HEK293 (cell line): Measurements from ENCODE around the gene PDE4A.

Source experiments
- CTCF ChIA-PET: fragments of 350-600 bp; formaldehyde crosslinking; extraction: SDS; loops from one replicate; lab custom pipeline; 2021; ENCODE audit warnings: antibody characterized with exemption; lab: Yijun Ruan, JAX
- POLR2A ChIA-PET: fragments of 300-600 bp; formaldehyde crosslinking; extraction: SDS; loops from one replicate; lab custom pipeline; 2020; ENCODE audit warnings: antibody characterized with exemption, inconsistent platforms; lab: Yijun Ruan, JAX
- H3K27ac ChIP-seq: fragments of 200-500 bp; sonication (Bioruptor generic); 2 replicates; pipeline ENCODE4 v1.5.1; 2014; ENCODE audit warnings: low read depth, low read length, control low read depth, inconsistent platforms; ENCODE audit errors: extremely low read depth
- H3K36me3 ChIP-seq, 2 experiments: fragments of 200-500 bp in 1 of 2; sonication (Bioruptor generic) in 1 of 2; 1 replicate in 1 of 2; 2 replicates in 1 of 2; pipeline ENCODE4 v1.5.1; 2014 to 2017; ENCODE audit warnings: inconsistent platforms in 2 of 2, low read length in 2 of 2; ENCODE audit not compliant: control insufficient read depth in 2 of 2, insufficient read depth in 1 of 2
- H3K4me1 ChIP-seq: fragments of 200-500 bp; sonication (Bioruptor generic); 2 replicates; pipeline ENCODE4 v1.5.1; 2014; ENCODE audit warnings: mild to moderate bottlenecking, low read length, inconsistent platforms; ENCODE audit not compliant: control insufficient read depth, insufficient read depth
- H3K4me3 ChIP-seq: 2 replicates; pipeline ENCODE4 v1.5.1; 2011; ENCODE audit warnings: low read depth, mild to moderate bottlenecking, control low read depth, low read length, moderate library complexity
- H3K9me3 ChIP-seq: fragments of 200-500 bp; sonication (Bioruptor generic); 2 replicates; pipeline ENCODE4 v1.5.1; 2014; ENCODE audit warnings: low read depth, low read length, inconsistent platforms; ENCODE audit not compliant: control insufficient read depth, insufficient read depth
- GLIS2 ChIP-seq: fragments of 450-650 bp; formaldehyde crosslinking; IDR thresholded peaks from 2 replicates; pipeline ENCODE4 v1.5.1; 2016; ENCODE audit warnings: missing biosample characterization, missing genetic modification characterization
- KLF1 ChIP-seq: fragments of 450-650 bp; formaldehyde crosslinking; IDR thresholded peaks from 2 replicates; pipeline ENCODE4 v1.5.1; 2016; ENCODE audit warnings: missing biosample characterization, missing genetic modification characterization
- KLF9 ChIP-seq: fragments of 450-650 bp; formaldehyde crosslinking; IDR thresholded peaks from 2 replicates; pipeline ENCODE4 v1.5.1; 2016; ENCODE audit warnings: missing biosample characterization, missing genetic modification characterization, low read depth
- SCRT2 ChIP-seq: fragments of 450-650 bp; formaldehyde crosslinking; IDR thresholded peaks from 2 replicates; pipeline ENCODE4 v1.5.1; 2016; ENCODE audit warnings: missing biosample characterization, missing genetic modification characterization
- TRIM28 ChIP-seq: IDR thresholded peaks from 2 replicates; pipeline ENCODE4 v1.6.1; 2011; ENCODE audit warnings: low read length, control low read depth, borderline replicate concordance
- ZBTB48 ChIP-seq: fragments of 450-650 bp; formaldehyde crosslinking; IDR thresholded peaks from 2 replicates; pipeline ENCODE4 v1.5.1; 2016; ENCODE audit warnings: missing biosample characterization, missing genetic modification characterization
- ZBTB7A ChIP-seq: fragments of 450-650 bp; formaldehyde crosslinking; IDR thresholded peaks from 2 replicates; pipeline ENCODE4 v1.5.1; 2016; ENCODE audit warnings: low read depth, missing biosample characterization, missing genetic modification characterization
- ZFP3 ChIP-seq: fragments of 450-650 bp; formaldehyde crosslinking; IDR thresholded peaks from 2 replicates; pipeline ENCODE4 v1.5.1; 2016; ENCODE audit warnings: low read depth, missing biosample characterization, missing genetic modification characterization
- ZFP41 ChIP-seq: fragments of 450-650 bp; formaldehyde crosslinking; IDR thresholded peaks from 2 replicates; pipeline ENCODE4 v1.5.1; 2016; ENCODE audit warnings: missing biosample characterization, missing genetic modification characterization, borderline replicate concordance
- ZNF112 ChIP-seq: fragments of 450-650 bp; formaldehyde crosslinking; IDR thresholded peaks from 2 replicates; pipeline ENCODE4 v1.5.0; 2017; ENCODE audit warnings: missing biosample characterization, missing genetic modification characterization
- ZNF175 ChIP-seq: fragments of 450-650 bp; formaldehyde crosslinking; IDR thresholded peaks from 2 replicates; pipeline ENCODE4 v1.5.1; 2016; ENCODE audit warnings: missing biosample characterization, missing genetic modification characterization
- ZNF24 ChIP-seq: fragments of 450-650 bp; formaldehyde crosslinking; IDR thresholded peaks from 2 replicates; pipeline ENCODE4 v1.5.1; 2016; ENCODE audit warnings: missing biosample characterization, missing genetic modification characterization
- ZNF302 ChIP-seq: fragments of 450-650 bp; formaldehyde crosslinking; IDR thresholded peaks from 2 replicates; pipeline ENCODE4 v1.5.1; 2016; ENCODE audit warnings: missing biosample characterization, missing genetic modification characterization, low read depth
- ZNF324 ChIP-seq: fragments of 450-650 bp; formaldehyde crosslinking; IDR thresholded peaks from 2 replicates; pipeline ENCODE4 v1.5.1; 2016; ENCODE audit warnings: missing biosample characterization, missing genetic modification characterization
- ZNF521 ChIP-seq: fragments of 450-650 bp; formaldehyde crosslinking; IDR thresholded peaks from 2 replicates; pipeline ENCODE4 v1.5.1; 2017; ENCODE audit warnings: missing biosample characterization, mild to moderate bottlenecking, missing genetic modification characterization
- ZNF530 ChIP-seq: fragments of 450-650 bp; formaldehyde crosslinking; IDR thresholded peaks from 2 replicates; pipeline ENCODE4 v1.5.1; 2016; ENCODE audit warnings: low read depth, missing biosample characterization, missing genetic modification characterization
- ZNF544 ChIP-seq: fragments of 450-650 bp; formaldehyde crosslinking; IDR thresholded peaks from 2 replicates; pipeline ENCODE4 v1.5.0; 2017; ENCODE audit warnings: missing biosample characterization, missing genetic modification characterization
- ZNF658 ChIP-seq: fragments of 450-650 bp; formaldehyde crosslinking; IDR thresholded peaks from 2 replicates; pipeline ENCODE4; 2016; ENCODE audit warnings: missing biosample characterization, missing genetic modification characterization
- ZNF660 ChIP-seq: fragments of 450-650 bp; IDR thresholded peaks from 2 replicates; pipeline ENCODE4 v1.5.1; 2018; ENCODE audit warnings: missing biosample characterization, mild to moderate bottlenecking, missing genetic modification characterization
- ZNF777 ChIP-seq: fragments of 450-650 bp; formaldehyde crosslinking; IDR thresholded peaks from 2 replicates; pipeline ENCODE4 v1.5.1; 2017; ENCODE audit warnings: missing biosample characterization, missing genetic modification characterization, borderline replicate concordance
- ZNF791 ChIP-seq: fragments of 450-650 bp; formaldehyde crosslinking; IDR thresholded peaks from 2 replicates; pipeline ENCODE4 v1.5.1; 2016; ENCODE audit warnings: missing biosample characterization, missing genetic modification characterization
- ZNF792 ChIP-seq: fragments of 450-650 bp; formaldehyde crosslinking; IDR thresholded peaks from 2 replicates; pipeline ENCODE4 v1.5.1; 2016; ENCODE audit warnings: missing biosample characterization, missing genetic modification characterization
- TF ChIP-seq, protein P1 (sequence below): fragments of 450-650 bp; formaldehyde crosslinking; conservative IDR thresholded peaks from 2 replicates; pipeline ENCODE4 v1.5.1; 2016; ENCODE audit warnings: low read depth, missing biosample characterization, missing genetic modification characterization
- TF ChIP-seq, protein P2 (sequence below): fragments of 450-650 bp; formaldehyde crosslinking; IDR thresholded peaks from 2 replicates; pipeline ENCODE4 v1.5.1; 2017; ENCODE audit warnings: missing biosample characterization, missing genetic modification characterization
- TF ChIP-seq, protein P3 (sequence below): fragments of 450-650 bp; formaldehyde crosslinking; IDR thresholded peaks from 2 replicates; pipeline ENCODE4 v1.5.1; 2016; ENCODE audit warnings: missing biosample characterization, missing genetic modification characterization, low read depth

PDE4A gene

DNA sequence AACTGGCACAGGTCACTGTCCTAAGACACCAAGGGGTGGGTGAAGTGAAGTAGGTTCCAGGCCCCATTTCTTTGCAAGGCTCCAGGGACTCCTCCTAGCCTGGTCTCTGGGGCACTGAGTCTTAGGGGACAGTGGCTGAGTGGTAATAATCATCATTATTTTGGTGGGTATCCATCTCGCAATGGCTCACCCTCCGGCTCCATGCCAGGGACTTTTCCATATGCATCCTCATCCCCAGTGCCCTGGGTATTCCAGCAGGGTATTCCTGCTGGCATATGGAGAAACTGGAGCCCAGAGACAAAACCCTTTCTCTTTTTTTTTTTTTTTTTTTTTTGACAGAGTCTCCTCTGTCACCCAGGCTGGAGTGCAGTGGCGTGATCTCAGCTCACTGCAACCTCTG lies 2.5 kb downstream of the PDE4A start:
- Histone ChIP-seq H3K36me3 (no peaks in the 10 kb centered on the region), H3K9me3 (no peaks in the 10 kb centered on the region), H3K4me1 (0 out of 2 replicates have a peak, but pooled peaks cover 7% of the 10 kb centered on the region), H3K27ac (no peak overlapping the region), H3K4me3 (no peak overlapping the region)
- CTCF ChIA-PET = interaction anchor here (0.7 to 4.6 kb wide), 7 partner anchors 11 to 47 kb away, joined by 3 to 15 read pairs (median 5); no protein-coding TSS in a partner anchor
- POLR2A ChIA-PET = interaction anchor here (0.7 kb wide), 1 partner anchor 9 kb away, joined by 9 read pairs; no protein-coding TSS in a partner anchor
- TF ChIP-seq ZNF658 (tag by site-specific recombination) (no peak), ZNF24 (tag by site-specific recombination) (no peak), ZNF777 (no peak)
- TF ChIP-seq, protein P1, sequence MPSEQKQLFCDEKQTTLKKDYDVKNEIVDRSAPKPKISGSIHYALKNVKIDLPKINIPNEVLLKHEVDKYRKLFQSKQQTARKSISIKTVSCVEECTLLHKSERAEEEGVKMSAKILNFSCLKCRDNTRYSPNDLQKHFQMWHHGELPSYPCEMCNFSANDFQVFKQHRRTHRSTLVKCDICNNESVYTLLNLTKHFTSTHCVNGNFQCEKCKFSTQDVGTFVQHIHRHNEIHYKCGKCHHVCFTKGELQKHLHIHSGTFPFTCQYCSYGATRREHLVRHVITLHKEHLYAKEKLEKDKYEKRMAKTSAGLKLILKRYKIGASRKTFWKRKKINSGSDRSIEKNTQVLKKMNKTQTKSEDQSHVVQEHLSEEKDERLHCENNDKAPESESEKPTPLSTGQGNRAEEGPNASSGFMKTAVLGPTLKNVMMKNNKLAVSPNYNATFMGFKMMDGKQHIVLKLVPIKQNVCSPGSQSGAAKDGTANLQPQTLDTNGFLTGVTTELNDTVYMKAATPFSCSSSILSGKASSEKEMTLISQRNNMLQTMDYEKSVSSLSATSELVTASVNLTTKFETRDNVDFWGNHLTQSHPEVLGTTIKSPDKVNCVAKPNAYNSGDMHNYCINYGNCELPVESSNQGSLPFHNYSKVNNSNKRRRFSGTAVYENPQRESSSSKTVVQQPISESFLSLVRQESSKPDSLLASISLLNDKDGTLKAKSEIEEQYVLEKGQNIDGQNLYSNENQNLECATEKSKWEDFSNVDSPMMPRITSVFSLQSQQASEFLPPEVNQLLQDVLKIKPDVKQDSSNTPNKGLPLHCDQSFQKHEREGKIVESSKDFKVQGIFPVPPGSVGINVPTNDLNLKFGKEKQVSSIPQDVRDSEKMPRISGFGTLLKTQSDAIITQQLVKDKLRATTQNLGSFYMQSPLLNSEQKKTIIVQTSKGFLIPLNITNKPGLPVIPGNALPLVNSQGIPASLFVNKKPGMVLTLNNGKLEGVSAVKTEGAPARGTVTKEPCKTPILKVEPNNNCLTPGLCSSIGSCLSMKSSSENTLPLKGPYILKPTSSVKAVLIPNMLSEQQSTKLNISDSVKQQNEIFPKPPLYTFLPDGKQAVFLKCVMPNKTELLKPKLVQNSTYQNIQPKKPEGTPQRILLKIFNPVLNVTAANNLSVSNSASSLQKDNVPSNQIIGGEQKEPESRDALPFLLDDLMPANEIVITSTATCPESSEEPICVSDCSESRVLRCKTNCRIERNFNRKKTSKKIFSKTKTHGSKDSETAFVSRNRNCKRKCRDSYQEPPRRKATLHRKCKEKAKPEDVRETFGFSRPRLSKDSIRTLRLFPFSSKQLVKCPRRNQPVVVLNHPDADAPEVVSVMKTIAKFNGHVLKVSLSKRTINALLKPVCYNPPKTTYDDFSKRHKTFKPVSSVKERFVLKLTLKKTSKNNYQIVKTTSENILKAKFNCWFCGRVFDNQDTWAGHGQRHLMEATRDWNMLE (tag by site-specific recombination) = no peak

DNA sequence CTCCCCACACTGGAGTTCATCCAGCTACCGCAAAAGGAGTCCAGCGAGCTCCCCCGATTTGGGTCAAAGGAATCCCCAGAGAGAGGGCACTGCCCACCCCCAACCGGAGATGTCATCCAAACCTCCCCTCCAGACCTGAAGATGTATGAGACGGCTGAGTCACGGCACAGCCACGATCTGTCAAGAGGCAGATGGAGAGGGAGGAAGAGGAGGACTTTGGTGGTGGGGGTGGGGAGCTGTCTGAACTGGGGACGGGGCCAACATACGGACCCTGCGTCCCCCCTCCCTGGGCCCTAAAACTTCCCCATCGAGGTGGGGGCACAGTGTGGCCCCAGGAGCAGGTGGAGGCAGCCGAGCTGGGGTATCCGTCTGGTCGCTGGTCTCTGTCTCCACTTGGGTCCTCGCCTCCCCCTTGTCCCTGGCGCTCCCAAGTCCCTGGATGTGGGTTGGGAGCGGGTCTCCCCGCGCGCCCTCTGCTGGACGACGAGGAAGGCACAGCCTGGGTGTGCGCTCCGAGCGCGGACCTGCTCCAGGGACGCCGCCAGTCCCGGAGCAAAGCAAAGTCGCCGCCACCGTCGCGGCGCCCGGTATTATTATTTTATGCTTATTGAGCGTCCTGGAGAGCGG lies 3.8 kb downstream of the PDE4A start:
- Histone ChIP-seq H3K4me1 (no peaks in the 10 kb centered on the region), H3K9me3 (no peaks in the 10 kb centered on the region), H3K4me3 (peak overlapping the region; percentile 43), H3K36me3 (no peaks in the 10 kb centered on the region), H3K27ac (no peak overlapping the region)
- ChIA-PET CTCF (interaction anchor here (0.6 to 8.3 kb wide), 19 partner anchors 7 to 302 kb away, joined by 3 to 71 read pairs (median 5); partner anchors contain the start of gene CDC37), POLR2A (interaction anchor here (0.9 kb wide), 1 partner anchor 20 kb away, joined by 4 read pairs; the partner anchor contains the start of gene CDC37)
- no peak for TF ChIP-seq ZFP41 (tag by site-specific recombination)
- TF ChIP-seq, protein P2, sequence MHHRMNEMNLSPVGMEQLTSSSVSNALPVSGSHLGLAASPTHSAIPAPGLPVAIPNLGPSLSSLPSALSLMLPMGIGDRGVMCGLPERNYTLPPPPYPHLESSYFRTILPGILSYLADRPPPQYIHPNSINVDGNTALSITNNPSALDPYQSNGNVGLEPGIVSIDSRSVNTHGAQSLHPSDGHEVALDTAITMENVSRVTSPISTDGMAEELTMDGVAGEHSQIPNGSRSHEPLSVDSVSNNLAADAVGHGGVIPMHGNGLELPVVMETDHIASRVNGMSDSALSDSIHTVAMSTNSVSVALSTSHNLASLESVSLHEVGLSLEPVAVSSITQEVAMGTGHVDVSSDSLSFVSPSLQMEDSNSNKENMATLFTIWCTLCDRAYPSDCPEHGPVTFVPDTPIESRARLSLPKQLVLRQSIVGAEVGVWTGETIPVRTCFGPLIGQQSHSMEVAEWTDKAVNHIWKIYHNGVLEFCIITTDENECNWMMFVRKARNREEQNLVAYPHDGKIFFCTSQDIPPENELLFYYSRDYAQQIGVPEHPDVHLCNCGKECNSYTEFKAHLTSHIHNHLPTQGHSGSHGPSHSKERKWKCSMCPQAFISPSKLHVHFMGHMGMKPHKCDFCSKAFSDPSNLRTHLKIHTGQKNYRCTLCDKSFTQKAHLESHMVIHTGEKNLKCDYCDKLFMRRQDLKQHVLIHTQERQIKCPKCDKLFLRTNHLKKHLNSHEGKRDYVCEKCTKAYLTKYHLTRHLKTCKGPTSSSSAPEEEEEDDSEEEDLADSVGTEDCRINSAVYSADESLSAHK = no peak
- no peak for TF ChIP-seq ZNF521 (tag by site-specific recombination)
- no peak for TF ChIP-seq ZNF792
- TF ChIP-seq KLF1 (tag by site-specific recombination) = no peak
- no peak for TF ChIP-seq ZNF175 (tag by site-specific recombination)
- no peak for TF ChIP-seq ZNF544
- peak; percentile 87; the same call in 1 of the 2 replicates for TF ChIP-seq ZBTB7A (tag by site-specific recombination)
- TF ChIP-seq, protein P3, sequence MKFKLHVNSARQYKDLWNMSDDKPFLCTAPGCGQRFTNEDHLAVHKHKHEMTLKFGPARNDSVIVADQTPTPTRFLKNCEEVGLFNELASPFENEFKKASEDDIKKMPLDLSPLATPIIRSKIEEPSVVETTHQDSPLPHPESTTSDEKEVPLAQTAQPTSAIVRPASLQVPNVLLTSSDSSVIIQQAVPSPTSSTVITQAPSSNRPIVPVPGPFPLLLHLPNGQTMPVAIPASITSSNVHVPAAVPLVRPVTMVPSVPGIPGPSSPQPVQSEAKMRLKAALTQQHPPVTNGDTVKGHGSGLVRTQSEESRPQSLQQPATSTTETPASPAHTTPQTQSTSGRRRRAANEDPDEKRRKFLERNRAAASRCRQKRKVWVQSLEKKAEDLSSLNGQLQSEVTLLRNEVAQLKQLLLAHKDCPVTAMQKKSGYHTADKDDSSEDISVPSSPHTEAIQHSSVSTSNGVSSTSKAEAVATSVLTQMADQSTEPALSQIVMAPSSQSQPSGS (tag by site-specific recombination) = no peak
- peak; percentile 98 for TF ChIP-seq ZBTB48
- no peak for TF ChIP-seq ZNF112
- TF ChIP-seq ZNF302 (tag by site-specific recombination) = no peak
- peak; percentile 72; the same call in 1 of the 2 replicates for TF ChIP-seq ZNF324 (tag by site-specific recombination)
- TF ChIP-seq KLF9 = 0 out of 2 replicates have a peak, but pooled peaks have one; percentile 45
- TF ChIP-seq SCRT2 (tag by site-specific recombination) = no peak
- TF ChIP-seq TRIM28 = no peak; the same call in 1 of the 2 replicates
- 0 out of 2 replicates have a peak, but pooled peaks have one; percentile 25 for TF ChIP-seq GLIS2 (tag by site-specific recombination)
- TF ChIP-seq ZNF660 (tag by site-specific recombination) = no peak; the same call in 1 of the 2 replicates
- no peak for TF ChIP-seq ZFP3
- TF ChIP-seq ZNF791 (tag by site-specific recombination) = no peak
- TF ChIP-seq ZNF530 = no peak
